NCI-H2171 (cell line): ENCODE results near the gene CATSPERD.

ENCODE experiments used
- DNase-seq: peaks from one replicate; lab custom pipeline; 2025; lab: John Stamatoyannopoulos, UW

CATSPERD gene, protein sequence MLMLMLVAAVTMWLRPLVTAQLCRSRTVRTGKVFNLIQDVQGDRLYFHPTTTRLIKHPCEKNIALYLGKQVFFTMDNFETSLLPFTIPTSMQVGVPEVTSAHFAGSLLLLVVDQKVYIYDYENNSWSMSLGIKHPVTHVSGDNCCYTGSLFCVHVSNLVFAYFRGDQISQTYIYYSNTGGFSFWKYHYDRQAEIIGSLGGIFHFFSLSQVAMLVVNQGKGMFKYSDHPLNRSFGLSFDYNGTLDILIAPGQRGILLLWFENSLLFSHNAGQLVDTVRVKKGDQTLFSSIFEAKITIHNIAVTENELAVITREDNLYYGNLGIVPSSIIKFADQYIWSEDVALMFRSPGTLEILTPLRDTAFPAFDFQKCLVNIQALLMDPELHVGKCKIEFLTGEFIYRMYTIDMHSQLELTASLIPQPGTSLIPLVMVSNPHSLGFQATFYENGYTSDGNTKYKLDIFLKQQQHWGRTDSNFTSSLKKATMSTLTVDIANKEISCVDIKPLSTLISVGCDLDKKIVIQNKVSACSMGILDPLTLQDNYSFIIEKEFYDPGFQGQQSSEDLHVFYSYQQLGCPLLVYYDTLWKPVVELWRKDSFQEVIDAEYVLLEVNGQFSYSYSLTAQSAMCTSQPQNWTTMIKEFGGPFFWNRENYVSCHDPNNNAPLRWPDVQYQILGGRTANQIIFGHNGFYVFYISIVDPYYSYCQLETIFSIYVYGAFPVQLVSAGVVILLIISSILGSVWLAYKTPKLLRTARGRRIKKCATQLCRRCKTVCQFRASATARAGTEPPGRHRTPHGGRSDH

DNA sequence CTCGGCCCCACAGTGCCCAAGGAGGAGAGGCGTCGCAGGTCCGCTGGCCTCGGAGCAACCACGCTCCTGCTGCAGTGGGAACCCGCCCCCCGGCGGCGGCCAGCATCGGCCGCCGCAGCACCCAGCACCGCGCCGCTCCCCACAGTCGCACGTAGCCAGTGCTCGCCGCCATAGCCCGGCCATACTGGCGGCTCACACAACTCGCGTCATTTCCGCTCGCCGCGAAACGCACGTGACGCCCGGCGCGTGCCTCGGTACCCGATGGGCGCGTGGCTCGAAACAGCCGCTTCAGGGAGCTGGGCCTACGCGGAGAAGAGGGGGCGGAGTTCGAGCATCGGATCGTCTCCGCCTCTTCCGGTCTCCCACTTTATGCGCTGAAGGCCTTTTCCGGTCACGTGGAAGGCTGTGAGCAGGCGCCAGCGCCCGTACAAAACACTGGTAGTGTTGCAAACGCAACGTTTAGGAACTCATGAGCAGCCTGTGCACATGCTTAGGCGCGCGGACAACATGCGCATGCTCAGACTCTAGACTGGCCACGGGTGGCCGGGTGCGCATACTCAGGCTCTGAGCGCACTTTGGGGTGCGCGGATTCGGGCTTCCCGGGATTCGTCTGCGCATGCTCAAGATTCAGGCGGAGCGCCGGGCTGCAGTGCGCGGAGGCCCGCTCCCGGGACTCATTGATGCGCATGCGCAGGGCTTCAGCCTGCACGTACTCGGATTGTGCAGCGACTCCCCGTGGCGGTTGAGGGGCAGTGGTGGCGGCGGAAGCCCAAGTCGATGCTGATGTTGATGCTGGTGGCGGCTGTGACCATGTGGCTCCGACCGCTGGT lies at the start of gene CATSPERD, which contains the start of gene LONP1:
TSS of gene CATSPERD (plus strand) at position 677 of the 830 bp plus-strand sequence. CDS start at position 778, 101 bp downstream.
TSS of gene LONP1 (minus strand) at position 186 of the 830 bp plus-strand sequence. CDS start at position 172, 14 bp downstream.
- DNase-seq: peak; percentile 99

GRCh38 chr19:5671600-5671999 lies 48.8 kb upstream of the CATSPERD start:
- DNase-seq: no peak

DNA sequence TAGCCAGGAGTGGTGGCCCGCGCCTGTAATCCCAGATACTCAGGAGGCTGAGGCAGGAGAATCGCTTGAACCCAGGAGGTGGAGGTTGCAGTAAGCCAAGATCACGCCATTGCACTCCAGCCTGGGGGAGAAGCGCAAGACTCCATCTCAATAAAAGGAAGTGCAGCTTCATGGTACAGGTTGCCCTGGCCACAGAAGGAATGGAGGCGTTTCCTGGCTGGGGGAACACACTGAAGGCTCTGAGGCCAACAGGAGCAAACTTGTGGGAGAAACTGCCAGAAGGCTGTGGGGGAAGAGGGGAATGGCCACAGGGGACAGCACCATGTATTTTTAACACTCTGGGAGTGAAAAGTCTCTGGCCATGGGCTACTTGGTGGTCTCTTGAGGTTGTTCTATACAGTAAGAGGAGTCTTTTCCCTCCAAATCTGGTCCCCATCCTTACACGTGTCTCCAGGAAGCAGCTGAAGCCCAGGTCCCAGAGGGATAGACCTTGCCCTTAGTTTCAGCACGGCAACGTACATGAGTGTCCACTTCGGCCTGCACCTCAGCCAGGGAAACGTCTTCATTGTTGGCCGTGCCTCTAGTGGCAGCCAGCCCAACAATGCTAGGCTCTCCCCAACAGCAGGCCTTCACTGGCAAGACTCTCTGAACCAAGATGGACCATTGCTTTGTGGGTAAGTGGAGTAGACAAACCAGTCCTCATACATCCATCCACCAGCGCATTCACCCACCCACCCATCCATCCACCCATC lies 47.6 kb upstream of the CATSPERD start:
- no peak for DNase-seq

DNA sequence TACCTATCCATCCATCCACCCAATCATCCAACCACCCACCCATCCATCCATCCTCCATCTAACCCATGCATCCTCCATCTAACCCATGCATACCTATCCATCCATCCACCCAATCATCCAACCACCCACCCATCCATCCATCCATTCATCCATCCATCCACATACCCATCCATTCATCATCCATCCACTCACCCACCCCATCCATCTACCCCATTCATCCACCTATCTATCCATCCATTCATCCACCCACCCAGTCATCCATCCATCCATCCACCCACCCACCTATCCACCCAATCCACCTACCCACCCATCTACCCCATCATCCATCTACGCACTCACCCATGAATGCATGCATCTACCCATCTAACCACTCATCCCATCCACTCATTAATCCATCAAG lies 46.7 kb upstream of the CATSPERD start:
- DNase-seq: no peak

DNA sequence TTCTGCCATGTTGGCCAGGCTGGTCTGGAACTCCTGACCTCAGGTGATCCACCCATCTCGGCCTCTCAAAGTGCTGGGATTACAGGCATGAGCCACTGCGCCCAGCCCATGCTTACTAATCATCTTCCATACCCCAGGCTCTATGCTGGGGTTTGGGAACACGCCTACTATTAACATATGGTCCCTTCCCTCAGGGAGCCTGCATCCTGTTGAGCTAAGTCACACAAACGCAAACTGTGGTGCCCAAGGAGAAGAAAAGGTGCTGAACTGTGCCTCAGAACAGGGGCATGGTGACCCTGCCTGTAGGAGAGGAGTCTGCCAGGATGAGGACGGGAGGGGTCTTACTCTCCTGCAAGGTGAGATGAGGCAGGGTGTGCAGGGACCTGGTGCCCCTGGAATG lies 45.7 kb upstream of the CATSPERD start:
- no peak for DNase-seq

DNA sequence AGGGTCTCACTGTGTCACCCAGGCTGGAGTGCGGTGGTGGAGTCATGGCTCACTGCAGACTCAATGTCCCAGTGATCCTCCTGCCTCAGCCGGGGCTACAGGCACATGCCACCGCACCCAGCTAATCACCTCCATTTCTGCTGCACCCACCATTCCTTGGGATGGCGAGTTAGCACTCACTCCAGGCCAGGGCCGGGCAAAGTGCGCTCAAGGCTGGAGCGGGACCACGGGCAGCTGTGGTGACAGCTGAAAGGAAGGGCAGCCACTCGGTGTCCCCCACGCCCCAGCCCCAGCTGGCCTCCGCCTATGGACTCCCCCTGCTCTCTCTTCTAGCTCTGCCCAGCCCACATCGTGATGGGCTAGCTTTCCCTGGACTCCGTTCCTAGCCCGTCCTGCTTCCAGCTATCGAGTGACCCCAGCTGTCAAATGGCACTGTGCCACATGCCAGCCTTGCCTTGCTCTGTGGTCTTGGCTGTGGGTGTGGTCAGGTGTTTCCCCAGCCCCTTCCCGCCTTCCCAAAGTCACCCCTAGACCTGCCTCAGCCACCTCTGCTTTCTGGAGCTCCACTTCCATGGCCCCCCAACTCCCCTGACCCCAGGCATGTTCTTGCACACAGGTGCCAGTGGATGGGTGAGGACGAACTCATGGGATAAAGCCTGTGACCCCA lies 44.2 kb upstream of the CATSPERD start:
- no peak for DNase-seq

- DNase-seq: no peak
Observed at GRCh38 chr19:5676772-5677105, 43.7 kb upstream of the CATSPERD start.

GRCh38 chr19:5677136-5677535 lies 43.3 kb upstream of the CATSPERD start:
- DNase-seq: no peak

- no peak for DNase-seq
Observed at GRCh38 chr19:5677580-5677979, 42.9 kb upstream of the CATSPERD start.

- DNase-seq: no peak
Observed at GRCh38 chr19:5678071-5678718, 42.2 kb upstream of the CATSPERD start.

DNA sequence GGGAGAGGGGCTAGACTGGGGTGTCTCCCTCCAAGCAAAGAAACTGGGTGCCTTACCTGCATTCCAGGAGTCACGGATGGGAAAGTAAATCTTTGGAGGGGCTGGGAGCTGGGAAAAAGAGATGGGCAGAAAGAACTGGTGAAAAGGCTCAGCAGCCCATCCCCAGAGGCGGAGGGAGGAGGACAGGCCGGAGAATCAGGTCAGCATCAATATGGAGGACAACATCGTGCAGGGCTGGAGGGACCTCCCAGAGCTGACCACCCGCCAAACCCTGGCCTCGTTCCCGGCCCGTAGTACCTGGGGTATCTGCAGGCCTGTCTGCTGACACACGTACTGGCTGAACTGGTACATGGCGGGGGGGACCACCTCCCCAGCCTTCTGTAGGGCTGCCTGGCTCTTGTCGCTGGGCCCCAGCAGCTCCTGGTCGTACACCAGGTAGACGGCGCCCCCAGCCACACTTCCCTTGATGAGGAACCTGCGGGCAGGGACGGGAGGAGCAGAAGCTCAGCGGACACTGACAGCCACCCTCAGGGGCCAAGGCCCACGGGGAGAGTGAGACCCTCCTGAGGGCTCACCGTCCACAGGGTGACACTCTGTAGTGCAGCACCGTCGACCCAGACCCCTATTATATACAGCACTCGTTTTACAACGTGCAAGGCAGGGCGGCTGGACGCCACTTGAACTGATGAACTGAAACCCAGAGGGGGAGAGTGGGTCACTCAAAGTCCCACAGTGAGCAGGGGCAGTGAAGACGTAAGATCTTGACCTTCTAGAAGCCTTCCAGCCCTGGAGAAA lies 41.0 kb upstream of the CATSPERD start:
- DNase-seq: no peak

DNA sequence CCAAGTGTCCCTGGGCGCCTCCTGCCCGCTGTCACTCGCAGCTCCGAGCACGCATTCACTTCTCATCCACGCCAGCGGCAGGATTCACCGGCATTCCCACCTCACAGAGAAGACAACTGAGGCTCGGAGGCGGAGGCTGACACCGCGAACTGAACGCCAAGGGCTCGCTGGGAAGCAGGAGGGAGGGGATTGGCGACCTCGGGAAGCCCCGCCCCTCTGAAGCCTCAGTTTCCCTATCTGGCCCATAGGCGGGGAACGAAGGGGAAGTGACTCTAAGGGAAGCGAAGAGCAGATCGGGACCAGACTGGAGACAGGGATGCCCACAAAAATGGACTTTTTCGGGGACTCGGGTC lies 40.4 kb upstream of the CATSPERD start:
- DNase-seq: no peak

- DNase-seq: peak; percentile 99
Observed at GRCh38 chr19:5680437-5681368, 39.7 kb upstream of the CATSPERD start, which contains the start of the genes HSD11B1L and MICOS13. HSD11B1L (plus strand) TSS chr19:5681027; CDS start chr19:5684833, 3,806 bp downstream. MICOS13 (minus strand) TSS chr19:5680516; CDS start chr19:5680486, 30 bp downstream.

DNA sequence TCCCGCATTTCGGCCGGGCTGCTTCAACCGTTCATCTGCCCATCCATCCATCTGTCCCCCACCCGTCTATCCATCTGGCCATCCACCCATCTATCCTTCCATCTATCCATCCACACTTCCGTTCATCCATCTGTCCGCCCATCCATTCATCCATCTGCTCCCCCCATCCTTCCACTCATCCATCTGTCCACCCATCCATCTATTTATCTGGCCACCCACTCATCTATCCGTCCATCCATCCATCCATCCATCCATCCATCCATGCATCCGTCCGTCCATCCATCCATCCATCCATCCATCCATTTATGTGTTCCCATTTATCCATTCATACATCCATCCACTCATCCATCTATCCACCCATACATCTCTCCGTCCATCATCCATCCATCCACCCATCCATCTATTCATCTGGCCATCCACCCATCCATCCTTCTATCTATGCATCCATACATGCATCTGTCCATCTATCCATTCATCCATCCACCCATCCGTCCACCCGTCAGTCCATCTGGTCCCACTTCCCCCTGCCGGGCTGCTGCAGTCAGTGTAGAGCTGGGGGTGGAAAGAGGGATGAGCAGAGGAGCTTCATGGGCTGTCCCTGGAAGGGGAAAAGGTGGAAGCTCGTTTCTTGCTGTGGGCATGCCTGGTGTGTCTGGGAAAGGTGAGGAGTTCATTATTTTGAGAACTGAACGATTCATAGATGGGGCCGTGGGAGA lies 38.9 kb upstream of the CATSPERD start:
- DNase-seq: no peak

GRCh38 chr19:5682107-5682482 lies 38.3 kb upstream of the CATSPERD start:
- no peak for DNase-seq

- no peak for DNase-seq
Observed at GRCh38 chr19:5683177-5683886, 37.1 kb upstream of the CATSPERD start.
